Peyer's patch (tissue), 4 donors: ENCODE data around the gene ABHD1.

ENCODE experiments used
- POLR2A ChIP-seq, 2 donors: fragments of 450-650 bp; IDR thresholded peaks; one replicate each; pipeline ENCODE4 v1.5.1; 2017; ENCODE audit warnings: antibody characterized with exemption in 2 of 2, mild to moderate bottlenecking in 2 of 2, moderate library complexity in 2 of 2
- TF ChIP-seq, protein P1 (sequence below), 6 experiments: fragments of 450-650 bp in 4 of 6; fragments of 200-600 bp in 2 of 6; sonication (generic) in 1 of 6; IDR thresholded peaks; one replicate each; pipeline ENCODE4 v1.5.1; 2017 to 2019; ENCODE audit warnings: antibody characterized with exemption in 6 of 6, mild to moderate bottlenecking in 3 of 6, moderate library complexity in 1 of 6

DNA sequence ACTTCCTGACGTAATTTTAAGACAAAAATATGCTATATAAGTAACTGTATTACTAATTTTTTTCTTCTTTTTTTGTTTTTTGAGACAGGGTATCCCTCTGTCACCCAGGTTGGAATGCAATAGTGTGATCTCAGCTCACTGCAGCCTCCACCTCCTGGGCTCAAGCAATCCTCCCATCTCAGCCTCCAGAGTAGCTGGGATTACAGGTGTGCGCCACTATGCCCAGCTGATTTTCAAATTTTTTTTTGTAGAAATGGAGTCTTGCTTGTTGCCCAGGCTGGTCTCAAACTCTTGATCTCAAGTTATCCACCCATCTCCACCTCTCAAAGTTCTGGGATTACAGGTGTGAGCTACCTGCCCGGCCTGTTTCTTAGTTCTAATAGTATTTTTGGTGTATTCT, 54.9 kb downstream of the ABHD1 start:
- TF ChIP-seq, protein P1, sequence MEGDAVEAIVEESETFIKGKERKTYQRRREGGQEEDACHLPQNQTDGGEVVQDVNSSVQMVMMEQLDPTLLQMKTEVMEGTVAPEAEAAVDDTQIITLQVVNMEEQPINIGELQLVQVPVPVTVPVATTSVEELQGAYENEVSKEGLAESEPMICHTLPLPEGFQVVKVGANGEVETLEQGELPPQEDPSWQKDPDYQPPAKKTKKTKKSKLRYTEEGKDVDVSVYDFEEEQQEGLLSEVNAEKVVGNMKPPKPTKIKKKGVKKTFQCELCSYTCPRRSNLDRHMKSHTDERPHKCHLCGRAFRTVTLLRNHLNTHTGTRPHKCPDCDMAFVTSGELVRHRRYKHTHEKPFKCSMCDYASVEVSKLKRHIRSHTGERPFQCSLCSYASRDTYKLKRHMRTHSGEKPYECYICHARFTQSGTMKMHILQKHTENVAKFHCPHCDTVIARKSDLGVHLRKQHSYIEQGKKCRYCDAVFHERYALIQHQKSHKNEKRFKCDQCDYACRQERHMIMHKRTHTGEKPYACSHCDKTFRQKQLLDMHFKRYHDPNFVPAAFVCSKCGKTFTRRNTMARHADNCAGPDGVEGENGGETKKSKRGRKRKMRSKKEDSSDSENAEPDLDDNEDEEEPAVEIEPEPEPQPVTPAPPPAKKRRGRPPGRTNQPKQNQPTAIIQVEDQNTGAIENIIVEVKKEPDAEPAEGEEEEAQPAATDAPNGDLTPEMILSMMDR (IDR thresholded peaks at IDR 0.05), result no peak
- TF ChIP-seq POLR2A (IDR thresholded peaks at IDR 0.05), result no peak
